ENCODE measurements around the gene CAMTA1. TPM values are rescaled to one million over a fixed set of nuclear protein-coding genes. Genes with fewer than 3 reads are reported as not detected.

The CAMTA1 gene
- total RNA-seq, 1 donor from 2014 or later: 109 TPM

GRCh38 chr1:6868660-6869380, 83.6 kb downstream of the CAMTA1 start:
- Mint-ChIP-seq H3K27ac (ENCODE audit: unreplicated experiment) (peak overlapping the region; percentile 93), H3K27me3 (ENCODE audit: low read depth) (no peaks in the 10 kb centered on the region), H3K36me3 (ENCODE audit: low read depth) (peaks cover 5% of the 10 kb centered on the region), H3K4me3 (peak overlapping the region; percentile 21), H3K4me1 (peaks cover 68% of the 10 kb centered on the region), H3K9me3 (no peaks in the 10 kb centered on the region)
- peak; percentile 8 for TF ChIP-seq CTCF (conservative IDR thresholded peaks at IDR 0.05)
- DNase-seq (ENCODE audit: low read depth, low spot score): no peak

- DNase-seq (ENCODE audit: low read depth, low spot score): no peak
- no peak for TF ChIP-seq CTCF (conservative IDR thresholded peaks at IDR 0.05)
- Mint-ChIP-seq H3K4me1 (peaks cover 65% of the 10 kb centered on the region), H3K9me3 (no peaks in the 10 kb centered on the region), H3K27me3 (ENCODE audit: low read depth) (no peaks in the 10 kb centered on the region), H3K36me3 (ENCODE audit: low read depth) (no peaks in the 10 kb centered on the region), H3K4me3 (peak overlapping the region; percentile 3), H3K27ac (ENCODE audit: unreplicated experiment) (no peak overlapping the region)
Measured at GRCh38 chr1:6869545-6869944, 84.3 kb downstream of the CAMTA1 start.

DNA sequence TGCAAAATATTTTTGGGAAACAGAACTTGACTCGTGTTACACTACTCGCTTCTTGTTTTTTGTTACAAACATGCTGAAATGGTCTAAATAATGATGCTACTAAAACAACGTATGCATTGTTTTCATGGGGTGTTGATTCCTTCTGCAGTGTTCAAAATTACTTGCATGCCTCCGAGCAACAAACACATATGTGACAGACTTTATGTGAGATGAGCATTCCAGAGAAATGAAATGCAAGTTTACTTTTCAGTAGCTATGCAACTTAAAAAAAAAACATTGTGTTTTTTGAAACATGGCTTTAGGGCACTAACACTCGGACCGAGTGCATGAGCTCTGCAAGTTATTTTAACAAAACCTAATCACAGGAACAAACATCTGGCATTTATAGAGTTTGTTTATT, 84.8 kb downstream of the CAMTA1 start:
- Mint-ChIP-seq H3K4me3 (peak overlapping the region; percentile 20), H3K9me3 (no peaks in the 10 kb centered on the region), H3K4me1 (peaks cover 64% of the 10 kb centered on the region), H3K36me3 (ENCODE audit: low read depth) (no peaks in the 10 kb centered on the region), H3K27ac (ENCODE audit: unreplicated experiment) (peak overlapping the region; percentile 68), H3K27me3 (ENCODE audit: low read depth) (no peaks in the 10 kb centered on the region)
- no peak for TF ChIP-seq CTCF (conservative IDR thresholded peaks at IDR 0.05)
- DNase-seq (ENCODE audit: low read depth, low spot score): no peak

GRCh38 chr1:6870571-6870970, 85.3 kb downstream of the CAMTA1 start:
- Mint-ChIP-seq H3K27me3 (ENCODE audit: low read depth) (no peaks in the 10 kb centered on the region), H3K4me3 (peak overlapping the region; percentile 20), H3K36me3 (ENCODE audit: low read depth) (no peaks in the 10 kb centered on the region), H3K9me3 (no peaks in the 10 kb centered on the region), H3K27ac (ENCODE audit: unreplicated experiment) (no peak overlapping the region), H3K4me1 (peaks cover 60% of the 10 kb centered on the region)
- DNase-seq (ENCODE audit: low read depth, low spot score): no peak
- TF ChIP-seq CTCF (conservative IDR thresholded peaks at IDR 0.05): no peak

- Mint-ChIP-seq H3K36me3 (ENCODE audit: low read depth) (no peaks in the 10 kb centered on the region), H3K27ac (ENCODE audit: unreplicated experiment) (no peak overlapping the region), H3K27me3 (ENCODE audit: low read depth) (no peaks in the 10 kb centered on the region), H3K4me1 (peaks cover 51% of the 10 kb centered on the region), H3K9me3 (no peaks in the 10 kb centered on the region), H3K4me3 (no peak overlapping the region)
- TF ChIP-seq CTCF (conservative IDR thresholded peaks at IDR 0.05): no peak
- no peak for DNase-seq (ENCODE audit: low read depth, low spot score)
Measured at GRCh38 chr1:6871300-6871972, 86.2 kb downstream of the CAMTA1 start.

Measured in neural crest cell (in vitro differentiated cells).